PC-9 (cell line): ENCODE measurements around the gene CASQ2. TPM values are rescaled to one million over a fixed set of nuclear protein-coding genes. Genes with fewer than 3 reads are reported as not detected.

ENCODE experiments used
- BruUV-seq: library from RNA; stranded (reverse); fragments of 400-500 nt; replicated peaks from 2 replicates; lab custom pipeline; 2021; lab: Mats Ljungman, UMichigan
- CTCF ChIA-PET: fragments of 300-600 bp; sonication (Branson Sonifier 250); formaldehyde crosslinking; loops from one replicate; lab custom pipeline; 2022; ENCODE audit warnings: antibody characterized with exemption; lab: Charles Lee
- POLR2A ChIA-PET: fragments of 300-600 bp; sonication (Branson Sonifier 250); formaldehyde crosslinking; loops from one replicate; lab custom pipeline; 2022; ENCODE audit warnings: antibody characterized with exemption; ENCODE audit not compliant: unreplicated experiment; lab: Charles Lee
- DNase-seq, 2 experiments: peaks; one replicate each; pipeline versions ENCODE4 v3.0.0 to v3.0.0-alpha.2; 2015 to 2022; ENCODE audit warnings: mixed read lengths in 1 of 2
- H2AFZ ChIP-seq: fragments of 200-600 bp; sonication (generic); 2 replicates; pipeline ENCODE4 v1.8.1; 2017; ENCODE audit warnings: antibody characterized with exemption
- H3F3A ChIP-seq: fragments of 200-600 bp; sonication (generic); 2 replicates; pipeline ENCODE4 v1.8.1; 2017; ENCODE audit warnings: antibody characterized with exemption, mild to moderate bottlenecking, low read depth; ENCODE audit not compliant: insufficient read depth
- H3K27ac ChIP-seq: fragments of 200-600 bp; sonication (generic); 2 replicates; pipeline ENCODE4 v1.6.1; 2016; ENCODE audit warnings: mixed run types
- H3K27me3 ChIP-seq: fragments of 200-600 bp; sonication (generic); 2 replicates; pipeline ENCODE4 v1.6.1; 2016; ENCODE audit warnings: low read depth, mixed run types; ENCODE audit not compliant: insufficient read depth
- H3K36me3 ChIP-seq: fragments of 200-600 bp; sonication (generic); 2 replicates; pipeline ENCODE4 v1.6.1; 2016; ENCODE audit warnings: low read depth, mixed run types
- H3K4me1 ChIP-seq: fragments of 200-600 bp; sonication (generic); replicated peaks from 2 replicates; pipeline ENCODE4 v1.6.1; 2016; ENCODE audit warnings: mixed run types; ENCODE audit not compliant: insufficient read depth
- H3K4me2 ChIP-seq: fragments of 200-600 bp; sonication (generic); 2 replicates; pipeline ENCODE4 v1.6.1; 2017; ENCODE audit warnings: mixed run types
- H3K4me3 ChIP-seq: fragments of 200-600 bp; sonication (generic); 2 replicates; pipeline ENCODE4 v1.6.1; 2016; ENCODE audit warnings: mixed run types
- H3K79me2 ChIP-seq: fragments of 200-600 bp; sonication (generic); 2 replicates; pipeline ENCODE4 v1.6.1; 2017; ENCODE audit warnings: low read depth, mixed run types
- H3K9me2 ChIP-seq: fragments of 200-600 bp; sonication (generic); 2 replicates; pipeline ENCODE4 v1.8.1; 2017; ENCODE audit warnings: mild to moderate bottlenecking; ENCODE audit not compliant: insufficient read depth
- H3K9me3 ChIP-seq: fragments of 200-600 bp; sonication (generic); 2 replicates; pipeline ENCODE4 v1.8.1; 2016; ENCODE audit warnings: low read depth; ENCODE audit not compliant: insufficient read depth
- H4K20me1 ChIP-seq: fragments of 200-600 bp; sonication (generic); 2 replicates; pipeline ENCODE4 v1.8.1; 2017; ENCODE audit not compliant: insufficient read depth
- EZH2 ChIP-seq: fragments of 200-600 bp; sonication (generic); IDR thresholded peaks from 2 replicates; pipeline ENCODE4 v1.8.0; 2017; ENCODE audit warnings: antibody characterized with exemption, low read depth
- intact Hi-C: fragments of 100-400 bp; cut with micrococcal nuclease; formaldehyde crosslinking; loops from one replicate; pipeline ENCODE4 v1.10.0; 2022; ENCODE audit not compliant: unreplicated experiment
- total RNA-seq: library from RNA; stranded (reverse); gene quantifications from 2 replicates; pipeline ENCODE4 v1.2.3, GENCODE V29; 2021
- TF ChIP-seq, protein P1 (sequence below): fragments of 200-600 bp; sonication (generic); conservative IDR thresholded peaks from 2 replicates; pipeline ENCODE4 v1.6.1; 2017; ENCODE audit warnings: mixed run types, antibody characterized with exemption, mild to moderate bottlenecking, moderate library complexity

The CASQ2 gene
- total RNA-seq, 1 experiment from 2014 or later, result not detected

DNA sequence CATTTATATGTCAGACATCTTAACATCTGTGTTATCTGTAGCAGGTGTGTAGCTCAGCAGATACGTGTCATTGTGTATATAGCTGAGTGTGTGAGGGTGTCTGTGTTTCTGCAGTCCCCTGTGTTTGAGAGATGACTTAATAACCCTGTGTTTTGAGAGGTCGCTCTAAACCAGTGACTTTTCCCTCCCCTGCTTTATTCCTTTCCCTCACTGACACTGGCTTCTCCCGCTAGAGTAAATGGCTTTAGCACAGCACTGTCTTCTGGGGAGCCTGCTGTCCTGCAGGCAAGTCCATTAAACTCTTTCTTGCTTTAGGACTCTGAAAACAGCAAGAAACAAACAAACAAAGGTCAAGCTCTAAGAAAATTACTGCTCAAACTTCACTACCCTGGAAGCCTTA is 73.7 kb downstream of the CASQ2 start:
- TF ChIP-seq EZH2, result no peak
- TF ChIP-seq, protein P1, sequence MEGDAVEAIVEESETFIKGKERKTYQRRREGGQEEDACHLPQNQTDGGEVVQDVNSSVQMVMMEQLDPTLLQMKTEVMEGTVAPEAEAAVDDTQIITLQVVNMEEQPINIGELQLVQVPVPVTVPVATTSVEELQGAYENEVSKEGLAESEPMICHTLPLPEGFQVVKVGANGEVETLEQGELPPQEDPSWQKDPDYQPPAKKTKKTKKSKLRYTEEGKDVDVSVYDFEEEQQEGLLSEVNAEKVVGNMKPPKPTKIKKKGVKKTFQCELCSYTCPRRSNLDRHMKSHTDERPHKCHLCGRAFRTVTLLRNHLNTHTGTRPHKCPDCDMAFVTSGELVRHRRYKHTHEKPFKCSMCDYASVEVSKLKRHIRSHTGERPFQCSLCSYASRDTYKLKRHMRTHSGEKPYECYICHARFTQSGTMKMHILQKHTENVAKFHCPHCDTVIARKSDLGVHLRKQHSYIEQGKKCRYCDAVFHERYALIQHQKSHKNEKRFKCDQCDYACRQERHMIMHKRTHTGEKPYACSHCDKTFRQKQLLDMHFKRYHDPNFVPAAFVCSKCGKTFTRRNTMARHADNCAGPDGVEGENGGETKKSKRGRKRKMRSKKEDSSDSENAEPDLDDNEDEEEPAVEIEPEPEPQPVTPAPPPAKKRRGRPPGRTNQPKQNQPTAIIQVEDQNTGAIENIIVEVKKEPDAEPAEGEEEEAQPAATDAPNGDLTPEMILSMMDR, result no peak
- Histone ChIP-seq H4K20me1 (no peaks in the 10 kb centered on the region), H3F3A (no peaks in the 10 kb centered on the region), H3K79me2 (no peaks in the 10 kb centered on the region), H3K4me3 (no peak overlapping the region), H3K4me2 (no peak overlapping the region), H2AFZ (no peak overlapping the region), H3K27me3 (no peaks in the 10 kb centered on the region), H3K4me1 (no peaks in the 10 kb centered on the region), H3K9me3 (no peaks in the 10 kb centered on the region), H3K27ac (no peak overlapping the region), H3K36me3 (peaks cover 10% of the 10 kb centered on the region; the same call in 1 of the 2 replicates), H3K9me2 (no peaks in the 10 kb centered on the region)
- DNase-seq, result no peak
- intact Hi-C loops, result no loop called here
- CTCF ChIA-PET, result interaction anchor here (0.9 kb wide), 1 partner anchor 18 kb away, joined by 4 read pairs; no protein-coding TSS in a partner anchor
- no TSS peak for BruUV-seq
- POLR2A ChIA-PET, result no interaction called here

GRCh38 chr1:115692224-115692623 is 76.3 kb downstream of the CASQ2 start:
- no peak overlapping the region for H3K4me2 ChIP-seq
- ChIA-PET CTCF (no interaction called here), POLR2A (no interaction called here)

GRCh38 chr1:115690972-115691371 is 77.5 kb downstream of the CASQ2 start:
- intact Hi-C loops, result no loop called here
- Histone ChIP-seq H3F3A (0 out of 2 replicates have a peak, but pooled peaks cover 5% of the 10 kb centered on the region), H3K4me3 (no peak overlapping the region), H4K20me1 (0 out of 2 replicates have a peak, but pooled peaks cover 3% of the 10 kb centered on the region), H3K27me3 (no peaks in the 10 kb centered on the region), H3K4me2 (no peak overlapping the region), H2AFZ (no peak overlapping the region), H3K27ac (no peak overlapping the region), H3K79me2 (no peaks in the 10 kb centered on the region), H3K9me2 (no peaks in the 10 kb centered on the region), H3K36me3 (peaks cover 29% of the 10 kb centered on the region), H3K4me1 (no peaks in the 10 kb centered on the region), H3K9me3 (no peaks in the 10 kb centered on the region)
- no peak for DNase-seq
- CTCF ChIA-PET, result no interaction called here
- BruUV-seq, result no TSS peak
- TF ChIP-seq EZH2, result no peak
- TF ChIP-seq, protein P1, result no peak
- POLR2A ChIA-PET, result no interaction called here

More at GRCh38 chr1:115692224-115692623, 76.3 kb downstream of the CASQ2 start:
- Histone ChIP-seq H3K4me1 (no peaks in the 10 kb centered on the region), H3K9me3 (no peaks in the 10 kb centered on the region), H4K20me1 (no peaks in the 10 kb centered on the region), H3K79me2 (no peaks in the 10 kb centered on the region), H3K4me3 (no peak overlapping the region), H3K36me3 (peaks cover 20% of the 10 kb centered on the region), H3K9me2 (no peaks in the 10 kb centered on the region), H3K27ac (no peak overlapping the region), H2AFZ (no peak overlapping the region), H3F3A (no peaks in the 10 kb centered on the region), H3K27me3 (no peaks in the 10 kb centered on the region)
- TF ChIP-seq EZH2, result no peak
- TF ChIP-seq, protein P1, result no peak
- no TSS peak for BruUV-seq
- intact Hi-C loops, result no loop called here
- DNase-seq, result no peak
